VCaP (cell line): ENCODE results near the gene RAD18.

Source experiments
- H3K27ac ChIP-seq: fragments of 450-650 bp; 2 replicates; pipeline ENCODE4 v1.5.1; 2017
- CTCF ChIP-seq: fragments of 450-650 bp; conservative IDR thresholded peaks from 2 replicates; pipeline ENCODE4 v1.5.1; 2017; ENCODE audit warnings: mild to moderate bottlenecking, moderate library complexity

RAD18 gene

DNA sequence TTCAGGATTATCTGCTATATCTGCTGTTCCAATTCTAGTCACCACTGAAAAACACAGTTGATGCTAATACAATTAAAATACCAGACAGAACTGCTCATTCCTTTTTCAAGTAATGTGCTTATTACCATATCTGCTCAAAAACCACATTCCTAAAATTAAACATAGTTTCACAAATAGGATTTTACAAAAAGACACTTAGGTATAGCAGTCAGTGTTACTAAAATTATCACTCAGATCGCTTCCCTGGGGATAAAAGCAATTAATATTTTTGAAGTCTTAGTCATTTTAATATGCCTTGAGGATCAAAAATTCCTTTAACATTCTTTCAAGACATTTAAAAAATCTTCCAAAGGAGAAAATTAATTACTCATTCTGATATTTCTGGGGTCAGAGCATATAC is 71.5 kb downstream of the RAD18 start:
- TF ChIP-seq CTCF: no peak
- H3K27ac ChIP-seq: no peak overlapping the region

GRCh38 chr3:8891303-8891702 is 72.0 kb downstream of the RAD18 start:
- H3K27ac ChIP-seq: no peak overlapping the region
- no peak for TF ChIP-seq CTCF

DNA sequence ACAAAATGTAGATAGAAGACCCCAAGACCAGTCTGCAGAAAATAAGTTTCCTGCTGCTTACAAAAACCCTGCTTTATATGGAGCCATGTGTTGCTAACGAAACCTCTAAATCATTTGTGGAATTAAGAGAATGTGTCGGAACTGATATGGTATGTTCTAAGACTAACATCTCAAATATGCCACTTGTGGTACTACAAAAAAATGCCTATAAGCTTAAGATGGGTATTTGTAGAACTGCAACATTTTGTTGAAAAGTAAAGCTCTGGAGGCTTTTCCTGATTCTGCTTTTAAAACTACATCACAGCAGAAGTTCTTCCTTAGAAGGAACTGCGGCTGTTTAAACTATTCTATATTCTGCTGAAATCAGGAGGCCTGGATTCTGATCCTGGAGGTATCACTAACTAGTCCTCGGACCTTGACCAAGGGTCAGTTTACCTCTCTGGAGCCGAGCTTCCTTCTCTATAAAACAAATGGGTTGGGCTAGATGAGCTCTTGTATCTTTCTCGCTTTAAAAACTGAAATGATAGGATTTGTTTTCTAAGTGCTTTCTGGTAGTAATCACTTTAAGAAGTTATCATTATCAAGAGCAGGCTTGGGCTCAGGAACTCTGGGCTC is 74.9 kb downstream of the RAD18 start:
- no peak for TF ChIP-seq CTCF
- H3K27ac ChIP-seq: no peak overlapping the region

- no peak overlapping the region for H3K27ac ChIP-seq
- no peak for TF ChIP-seq CTCF
These were observed 75.6 kb downstream of the RAD18 start for GRCh38 chr3:8887435-8888300.

DNA sequence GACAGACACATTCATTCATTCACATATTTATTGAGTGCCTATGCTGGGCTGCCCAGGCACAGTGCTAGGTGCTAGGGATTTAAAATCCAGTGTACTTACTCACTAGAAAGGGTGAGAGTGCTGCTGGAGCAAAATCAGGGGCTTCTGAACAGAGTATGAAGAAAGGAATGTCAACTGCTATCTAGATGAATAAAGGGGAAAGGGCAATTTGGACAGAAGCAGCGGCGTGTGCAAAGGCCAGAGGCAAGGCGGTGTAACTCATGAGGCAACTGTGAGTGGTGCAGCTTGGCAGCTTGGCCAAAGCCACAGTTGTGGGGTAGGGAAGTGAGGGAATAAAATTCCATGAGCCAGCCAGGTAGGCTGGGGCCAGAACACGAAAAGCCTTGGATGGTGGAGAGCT is 76.7 kb downstream of the RAD18 start:
- H3K27ac ChIP-seq: no peak overlapping the region
- no peak for TF ChIP-seq CTCF

DNA sequence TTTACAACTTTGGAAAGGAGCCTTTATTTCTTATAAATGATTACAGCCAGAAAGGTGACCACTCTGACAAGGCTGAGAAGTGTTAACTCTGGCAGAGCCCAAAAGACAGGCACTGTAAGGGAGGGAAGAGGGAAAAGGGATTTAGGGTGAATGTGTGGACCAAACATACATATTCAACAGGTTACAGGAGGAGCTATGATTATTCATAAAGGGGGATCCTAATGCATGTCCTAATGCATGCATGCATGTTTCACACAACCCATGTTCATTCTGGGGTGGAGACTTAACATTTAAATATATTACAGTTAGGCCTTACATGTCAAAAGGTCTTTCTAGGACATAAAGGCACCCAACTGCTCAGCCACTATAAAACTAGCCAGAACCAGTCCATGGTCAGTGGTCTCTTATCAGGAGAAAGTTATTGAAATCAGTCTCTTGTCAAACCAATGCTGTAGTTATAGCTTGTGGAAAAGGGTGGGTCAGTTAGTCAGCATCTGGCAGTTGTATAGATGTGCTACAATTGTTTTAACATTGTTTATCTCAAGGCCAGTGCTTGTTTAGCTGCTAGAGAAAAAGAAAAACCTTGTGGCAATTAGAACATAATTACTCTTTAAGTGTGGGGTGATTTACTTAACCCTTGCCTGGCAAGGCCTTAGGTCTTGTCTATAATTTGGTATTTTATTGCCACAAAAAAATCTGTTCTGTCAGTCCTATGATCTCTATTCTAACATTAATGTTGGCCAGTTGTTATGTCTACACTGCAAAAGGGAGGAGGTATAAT is 77.5 kb downstream of the RAD18 start:
- H3K27ac ChIP-seq: no peak overlapping the region
- no peak for TF ChIP-seq CTCF

- TF ChIP-seq CTCF: no peak
- H3K27ac ChIP-seq: no peak overlapping the region
These were observed 78.5 kb downstream of the RAD18 start for GRCh38 chr3:8884630-8885290.
